ENCODE measurements around the gene GPHB5. TPM values are rescaled to one million over a fixed set of nuclear protein-coding genes. Genes with fewer than 3 reads are reported as not detected.

GPHB5 gene
- total and polyA plus RNA-seq, 12 donors = not detected

DNA sequence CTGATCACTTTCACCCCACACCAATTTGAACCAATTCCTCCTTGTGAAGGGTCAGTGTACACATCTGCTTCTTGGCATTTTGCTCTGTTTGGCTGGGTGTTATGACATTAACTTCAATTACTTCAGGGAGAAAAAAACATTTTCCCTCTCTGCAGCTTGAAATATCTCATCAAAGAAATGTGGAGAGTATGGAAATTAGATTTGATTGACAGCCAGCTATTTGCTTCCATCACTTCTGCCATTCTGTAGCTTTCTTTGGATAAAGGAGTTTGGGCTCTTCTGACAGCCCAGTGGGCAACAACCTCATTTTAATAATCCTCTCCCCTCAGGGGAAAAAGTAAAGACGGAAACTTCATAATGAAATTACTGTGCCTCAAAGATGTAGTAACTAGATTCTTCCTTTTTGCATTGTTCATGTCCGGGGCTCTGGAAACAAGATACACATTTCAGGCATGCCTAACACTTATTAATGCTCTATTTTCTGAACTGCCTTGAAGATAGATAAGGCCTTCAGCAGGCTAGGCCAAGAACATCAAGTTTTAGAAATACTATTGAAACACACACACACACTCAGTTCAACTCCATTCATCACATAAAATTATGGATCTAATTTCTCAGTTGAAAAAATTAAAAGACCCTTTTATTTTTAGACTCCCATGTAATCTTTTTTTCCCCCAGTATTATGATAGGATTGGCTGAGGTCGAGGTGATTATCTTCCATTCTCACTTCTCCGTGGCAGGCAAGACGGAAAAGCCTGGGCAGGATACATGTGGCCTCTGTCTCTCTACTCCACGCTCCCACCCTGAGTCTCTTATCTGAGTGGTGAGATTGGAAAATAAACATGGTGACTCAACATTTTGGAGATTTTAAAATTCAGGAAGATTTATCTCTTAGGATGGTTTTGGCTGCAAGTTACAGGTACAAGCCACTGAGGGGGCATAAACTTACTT, 10.3 kb upstream of the GPHB5 start:
- H3K36me3 ChIP-seq = no peaks in the 10 kb centered on the region
- intact Hi-C loops (cut with DNase I) = no loop called here
- TF ChIP-seq CTCF (IDR thresholded peaks at IDR 0.05) = no peak
- 54 to 55% methylated on average over 6 of the region's 6 CpGs for WGBS, 2 donors
- H3K27me3 ChIP-seq = no peaks in the 10 kb centered on the region
- no peak overlapping the region for H3K4me3 ChIP-seq
- ATAC-seq = no peak
- H3K27ac ChIP-seq = no peak overlapping the region
- H3K4me1 ChIP-seq = no peaks in the 10 kb centered on the region
- no peak for DNase-seq
- no peaks in the 10 kb centered on the region for H3K9me3 ChIP-seq

DNA sequence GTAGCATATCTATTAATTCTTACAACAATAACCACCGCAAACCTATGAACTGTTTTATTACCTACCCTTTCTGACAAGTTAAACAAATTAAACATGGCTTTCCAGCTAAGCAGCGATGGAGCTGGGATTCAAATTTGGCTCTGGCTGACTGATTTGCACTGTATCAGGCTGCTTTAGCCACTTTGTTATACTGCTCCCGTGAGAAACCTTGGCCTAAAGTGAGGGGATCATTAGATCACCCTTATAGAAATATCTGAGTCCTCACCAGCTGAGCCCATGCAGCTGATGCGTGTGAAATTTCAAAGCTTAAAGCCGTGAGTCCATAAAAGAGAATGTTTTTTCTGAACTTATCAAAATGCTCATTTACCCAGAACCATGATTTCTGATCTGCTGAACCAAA, 8.1 kb upstream of the GPHB5 start:
- Histone ChIP-seq H3K9me3 (no peaks in the 10 kb centered on the region), H3K36me3 (no peaks in the 10 kb centered on the region), H3K4me1 (no peaks in the 10 kb centered on the region), H3K27me3 (no peaks in the 10 kb centered on the region), H3K4me3 (no peak overlapping the region), H3K27ac (no peak overlapping the region)
- intact Hi-C loops (cut with DNase I) = no loop called here
- DNase-seq = no peak
- no peak for ATAC-seq
- no peak for TF ChIP-seq CTCF (IDR thresholded peaks at IDR 0.05)
- WGBS, 2 donors = 93% methylated on average over 5 of the region's 5 CpGs

DNA sequence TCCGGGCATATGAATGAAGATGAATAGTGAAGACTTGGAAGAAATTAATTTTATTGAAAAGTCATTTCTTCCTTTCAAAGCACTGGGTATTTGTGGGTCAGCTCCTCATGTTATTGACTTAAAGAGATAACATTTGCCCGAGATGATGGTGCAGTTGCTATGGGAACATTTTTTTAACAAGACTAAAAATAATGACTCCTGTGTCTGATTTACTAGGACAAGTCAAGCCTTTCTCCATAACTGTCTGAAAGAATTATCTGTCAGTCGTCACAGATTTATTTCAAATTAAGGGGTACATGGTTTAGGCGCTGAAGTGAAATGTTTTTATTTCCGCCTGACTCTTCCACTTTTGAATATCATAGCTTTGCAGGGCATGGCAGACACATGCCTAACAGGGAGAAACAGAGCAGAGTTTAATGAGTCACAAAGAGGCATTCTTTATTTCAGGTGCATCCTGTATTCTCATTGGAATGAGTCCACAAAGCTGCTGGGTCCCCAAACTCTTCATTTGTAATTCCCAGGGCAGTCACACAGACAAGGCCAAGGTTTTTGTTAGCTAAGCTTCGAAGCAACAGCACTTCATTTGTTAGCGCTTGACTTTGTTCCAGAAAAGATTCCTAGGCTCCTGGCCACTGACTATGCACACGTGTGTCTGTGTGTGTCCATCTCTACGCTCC, 4.3 kb upstream of the GPHB5 start:
- Histone ChIP-seq H3K36me3 (no peaks in the 10 kb centered on the region), H3K9me3 (no peaks in the 10 kb centered on the region), H3K27ac (no peak overlapping the region), H3K27me3 (no peaks in the 10 kb centered on the region), H3K4me1 (no peaks in the 10 kb centered on the region), H3K4me3 (no peak overlapping the region)
- intact Hi-C loops (cut with DNase I) = no loop called here
- ATAC-seq = no peak
- no peak for DNase-seq
- no peak for TF ChIP-seq CTCF (IDR thresholded peaks at IDR 0.05)
- 49 to 50% methylated on average over 9 of the region's 9 CpGs for WGBS, 2 donors

- Histone ChIP-seq H3K27ac (no peak overlapping the region), H3K27me3 (no peaks in the 10 kb centered on the region), H3K9me3 (no peaks in the 10 kb centered on the region), H3K4me3 (no peak overlapping the region), H3K36me3 (no peaks in the 10 kb centered on the region), H3K4me1 (no peaks in the 10 kb centered on the region)
- no peak for TF ChIP-seq CTCF (IDR thresholded peaks at IDR 0.05)
- DNase-seq = no peak
- intact Hi-C loops (cut with DNase I) = no loop called here
- ATAC-seq = no peak
- 93 to 96% methylated on average over 1 of the region's 1 CpG for WGBS, 2 donors
Measured at GRCh38 chr14:63322472-63322871, 3.7 kb upstream of the GPHB5 start.

Data from heart right ventricle (tissue), 16 donors.